Neural cell (in vitro differentiated cells): ENCODE measurements around the gene CENPV. TPM values are rescaled to one million over a fixed set of nuclear protein-coding genes. Genes with fewer than 3 reads are reported as not detected.

Experiments used
- H2AFZ ChIP-seq: fragments of 200-600, 300-800 bp; sonication (generic), shearing (Covaris generic); 2 replicates; pipeline ENCODE4 v1.6.0; 2014; ENCODE audit warnings: low read depth, mild to moderate bottlenecking, antibody characterized with exemption, low read length, moderate library complexity
- H3F3A ChIP-seq: fragments of 200-600 bp; shearing (Covaris generic); 2 replicates; pipeline ENCODE4 v1.6.1; 2016; ENCODE audit warnings: mild to moderate bottlenecking, moderate library complexity, mixed read lengths, antibody characterized with exemption, low read length; ENCODE audit not compliant: insufficient read depth, poor library complexity, severe bottlenecking
- H3K27ac ChIP-seq: fragments of 200-600, 300-800 bp; sonication (generic), shearing (Covaris generic); 2 replicates; pipeline ENCODE4 v1.5.1; 2014; ENCODE audit warnings: mild to moderate bottlenecking, low read length, moderate library complexity
- H3K27me3 ChIP-seq: fragments of 300-800, 200-600 bp; sonication (generic), shearing (Covaris generic); 2 replicates; pipeline ENCODE4 v1.6.0; 2014; ENCODE audit warnings: mild to moderate bottlenecking, low read depth, low read length, moderate library complexity; ENCODE audit not compliant: insufficient read depth
- H3K36me3 ChIP-seq: fragments of 300-800, 200-600 bp; sonication (generic), shearing (Covaris generic); 2 replicates; pipeline ENCODE4 v1.5.1; 2014; ENCODE audit warnings: mild to moderate bottlenecking, antibody characterized with exemption, low read length, moderate library complexity; ENCODE audit not compliant: insufficient read depth
- H3K4me2 ChIP-seq: fragments of 300-800, 200-600 bp; sonication (generic), shearing (Covaris generic); 2 replicates; pipeline ENCODE4 v1.6.0; 2014; ENCODE audit warnings: mild to moderate bottlenecking, low read length
- H3K4me3 ChIP-seq: fragments of 300-800, 200-600 bp; sonication (generic), shearing (Covaris generic); 2 replicates; pipeline ENCODE4 v1.5.1; 2014; ENCODE audit warnings: mild to moderate bottlenecking, low read length, moderate library complexity
- H3K79me2 ChIP-seq: fragments of 200-600 bp; shearing (Covaris generic); replicated peaks from 2 replicates; pipeline ENCODE4 v1.6.0; 2014; ENCODE audit warnings: mild to moderate bottlenecking, low read length, moderate library complexity; ENCODE audit not compliant: insufficient read depth
- H3K9ac ChIP-seq: fragments of 300-800, 200-600 bp; sonication (generic), shearing (Covaris generic); 2 replicates; pipeline ENCODE4 v1.6.1; 2016; ENCODE audit warnings: mild to moderate bottlenecking, low read length, mixed read lengths
- H3K9me2 ChIP-seq: fragments of 200-600 bp; shearing (Covaris generic); 2 replicates; pipeline ENCODE4 v1.6.1; 2016; ENCODE audit warnings: mild to moderate bottlenecking, low read length, mixed read lengths; ENCODE audit not compliant: insufficient read depth
- H3K9me3 ChIP-seq: fragments of 200-600, 300-800 bp; sonication (generic), shearing (Covaris generic); 2 replicates; pipeline ENCODE4 v1.6.1; 2016; ENCODE audit warnings: mild to moderate bottlenecking, mixed run types, low read length, moderate library complexity, mixed read lengths
- H4K20me1 ChIP-seq: fragments of 200-600 bp; shearing (Covaris generic); 2 replicates; pipeline ENCODE4 v1.6.1; 2016; ENCODE audit warnings: mild to moderate bottlenecking, mixed run types; ENCODE audit not compliant: insufficient read depth
- EP300 ChIP-seq: fragments of 450-650 bp; conservative IDR thresholded peaks from 2 replicates; pipeline ENCODE4 v1.6.1; 2014; ENCODE audit warnings: antibody characterized with exemption, mild to moderate bottlenecking, moderate library complexity; ENCODE audit not compliant: poor library complexity, severe bottlenecking
- EZH2 ChIP-seq: fragments of 200-600, 300-800 bp; shearing (Covaris generic), sonication (generic); IDR thresholded peaks from 2 replicates; pipeline ENCODE4 v1.6.1; 2014; ENCODE audit warnings: antibody characterized with exemption, low read length, borderline replicate concordance, mild to moderate bottlenecking; ENCODE audit not compliant: insufficient read depth, poor library complexity, severe bottlenecking
- MXI1 ChIP-seq: fragments of 450-650 bp; conservative IDR thresholded peaks from 2 replicates; pipeline ENCODE4 v1.6.1; 2014; ENCODE audit warnings: antibody characterized with exemption, mild to moderate bottlenecking; ENCODE audit not compliant: poor library complexity, severe bottlenecking
- POLR2AphosphoS5 ChIP-seq: IDR thresholded peaks from 2 replicates; pipeline ENCODE4 v1.6.1; 2012
- RAD21 ChIP-seq: fragments of 450-650 bp; conservative IDR thresholded peaks from 2 replicates; pipeline ENCODE4 v1.6.1; 2014; ENCODE audit warnings: antibody characterized with exemption, mild to moderate bottlenecking, moderate library complexity
- SMC3 ChIP-seq: fragments of 450-650 bp; conservative IDR thresholded peaks from 2 replicates; pipeline ENCODE4 v1.6.1; 2014; ENCODE audit warnings: antibody characterized with exemption, mild to moderate bottlenecking, moderate library complexity; ENCODE audit not compliant: poor library complexity
- TAF1 ChIP-seq: IDR thresholded peaks from 2 replicates; pipeline ENCODE4 v1.6.1; 2012; ENCODE audit warnings: low read depth
- polyA plus RNA-seq: library from polyadenylated mRNA; depleted of rRNA; stranded (reverse); fragments of >200 nt; gene quantifications from 2 replicates; pipeline ENCODE4 v1.2.3, GENCODE V29; 2014
- TF ChIP-seq, protein P1 (sequence below): IDR thresholded peaks from 2 replicates; pipeline ENCODE4 v1.6.1; 2012; ENCODE audit warnings: borderline replicate concordance
- TF ChIP-seq, protein P2 (sequence below): fragments of 450-650 bp; IDR thresholded peaks from 2 replicates; pipeline ENCODE4 v1.5.1; 2014; ENCODE audit warnings: antibody characterized with exemption, mild to moderate bottlenecking, moderate library complexity; ENCODE audit not compliant: poor library complexity, severe bottlenecking

Gene CENPV
- polyA plus RNA-seq, 1 donor from 2014 or later: 291 TPM

DNA sequence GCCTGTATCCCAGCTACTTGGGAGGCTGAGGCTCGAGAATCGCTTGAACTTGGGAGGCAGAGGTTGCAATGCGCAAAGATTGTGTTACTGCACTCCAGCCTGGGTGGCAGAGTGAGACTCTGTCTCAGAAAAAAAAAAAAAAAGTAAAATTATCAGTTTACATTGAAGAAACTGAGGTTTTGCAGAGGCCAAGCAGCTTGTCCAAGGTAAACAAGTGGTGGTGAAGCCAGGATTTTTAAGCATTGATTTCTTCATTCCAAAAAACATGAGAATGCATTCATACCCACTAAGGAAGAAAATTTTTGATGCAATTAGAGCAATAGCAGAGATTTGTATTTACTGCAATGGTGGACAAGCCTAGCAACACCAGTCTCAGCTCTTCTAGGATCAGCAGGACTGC lies 52.7 kb downstream of the CENPV start:
- Histone ChIP-seq H3F3A (no peaks in the 10 kb centered on the region), H2AFZ (no peak overlapping the region), H3K79me2 (no peaks in the 10 kb centered on the region), H4K20me1 (no peaks in the 10 kb centered on the region), H3K36me3 (no peaks in the 10 kb centered on the region), H3K9me2 (no peaks in the 10 kb centered on the region), H3K27ac (no peak overlapping the region), H3K9me3 (no peaks in the 10 kb centered on the region), H3K4me3 (no peak overlapping the region), H3K9ac (no peak overlapping the region), H3K27me3 (no peaks in the 10 kb centered on the region), H3K4me2 (no peak overlapping the region)
- TF ChIP-seq, protein P1, sequence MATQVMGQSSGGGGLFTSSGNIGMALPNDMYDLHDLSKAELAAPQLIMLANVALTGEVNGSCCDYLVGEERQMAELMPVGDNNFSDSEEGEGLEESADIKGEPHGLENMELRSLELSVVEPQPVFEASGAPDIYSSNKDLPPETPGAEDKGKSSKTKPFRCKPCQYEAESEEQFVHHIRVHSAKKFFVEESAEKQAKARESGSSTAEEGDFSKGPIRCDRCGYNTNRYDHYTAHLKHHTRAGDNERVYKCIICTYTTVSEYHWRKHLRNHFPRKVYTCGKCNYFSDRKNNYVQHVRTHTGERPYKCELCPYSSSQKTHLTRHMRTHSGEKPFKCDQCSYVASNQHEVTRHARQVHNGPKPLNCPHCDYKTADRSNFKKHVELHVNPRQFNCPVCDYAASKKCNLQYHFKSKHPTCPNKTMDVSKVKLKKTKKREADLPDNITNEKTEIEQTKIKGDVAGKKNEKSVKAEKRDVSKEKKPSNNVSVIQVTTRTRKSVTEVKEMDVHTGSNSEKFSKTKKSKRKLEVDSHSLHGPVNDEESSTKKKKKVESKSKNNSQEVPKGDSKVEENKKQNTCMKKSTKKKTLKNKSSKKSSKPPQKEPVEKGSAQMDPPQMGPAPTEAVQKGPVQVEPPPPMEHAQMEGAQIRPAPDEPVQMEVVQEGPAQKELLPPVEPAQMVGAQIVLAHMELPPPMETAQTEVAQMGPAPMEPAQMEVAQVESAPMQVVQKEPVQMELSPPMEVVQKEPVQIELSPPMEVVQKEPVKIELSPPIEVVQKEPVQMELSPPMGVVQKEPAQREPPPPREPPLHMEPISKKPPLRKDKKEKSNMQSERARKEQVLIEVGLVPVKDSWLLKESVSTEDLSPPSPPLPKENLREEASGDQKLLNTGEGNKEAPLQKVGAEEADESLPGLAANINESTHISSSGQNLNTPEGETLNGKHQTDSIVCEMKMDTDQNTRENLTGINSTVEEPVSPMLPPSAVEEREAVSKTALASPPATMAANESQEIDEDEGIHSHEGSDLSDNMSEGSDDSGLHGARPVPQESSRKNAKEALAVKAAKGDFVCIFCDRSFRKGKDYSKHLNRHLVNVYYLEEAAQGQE: no peak
- no peak for TF ChIP-seq RAD21
- no peak for TF ChIP-seq MXI1
- no peak for TF ChIP-seq EZH2
- no peak for TF ChIP-seq SMC3
- TF ChIP-seq EP300: no peak
- no peak for TF ChIP-seq POLR2AphosphoS5
- no peak for TF ChIP-seq TAF1
- TF ChIP-seq, protein P2, sequence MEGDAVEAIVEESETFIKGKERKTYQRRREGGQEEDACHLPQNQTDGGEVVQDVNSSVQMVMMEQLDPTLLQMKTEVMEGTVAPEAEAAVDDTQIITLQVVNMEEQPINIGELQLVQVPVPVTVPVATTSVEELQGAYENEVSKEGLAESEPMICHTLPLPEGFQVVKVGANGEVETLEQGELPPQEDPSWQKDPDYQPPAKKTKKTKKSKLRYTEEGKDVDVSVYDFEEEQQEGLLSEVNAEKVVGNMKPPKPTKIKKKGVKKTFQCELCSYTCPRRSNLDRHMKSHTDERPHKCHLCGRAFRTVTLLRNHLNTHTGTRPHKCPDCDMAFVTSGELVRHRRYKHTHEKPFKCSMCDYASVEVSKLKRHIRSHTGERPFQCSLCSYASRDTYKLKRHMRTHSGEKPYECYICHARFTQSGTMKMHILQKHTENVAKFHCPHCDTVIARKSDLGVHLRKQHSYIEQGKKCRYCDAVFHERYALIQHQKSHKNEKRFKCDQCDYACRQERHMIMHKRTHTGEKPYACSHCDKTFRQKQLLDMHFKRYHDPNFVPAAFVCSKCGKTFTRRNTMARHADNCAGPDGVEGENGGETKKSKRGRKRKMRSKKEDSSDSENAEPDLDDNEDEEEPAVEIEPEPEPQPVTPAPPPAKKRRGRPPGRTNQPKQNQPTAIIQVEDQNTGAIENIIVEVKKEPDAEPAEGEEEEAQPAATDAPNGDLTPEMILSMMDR: no peak

DNA sequence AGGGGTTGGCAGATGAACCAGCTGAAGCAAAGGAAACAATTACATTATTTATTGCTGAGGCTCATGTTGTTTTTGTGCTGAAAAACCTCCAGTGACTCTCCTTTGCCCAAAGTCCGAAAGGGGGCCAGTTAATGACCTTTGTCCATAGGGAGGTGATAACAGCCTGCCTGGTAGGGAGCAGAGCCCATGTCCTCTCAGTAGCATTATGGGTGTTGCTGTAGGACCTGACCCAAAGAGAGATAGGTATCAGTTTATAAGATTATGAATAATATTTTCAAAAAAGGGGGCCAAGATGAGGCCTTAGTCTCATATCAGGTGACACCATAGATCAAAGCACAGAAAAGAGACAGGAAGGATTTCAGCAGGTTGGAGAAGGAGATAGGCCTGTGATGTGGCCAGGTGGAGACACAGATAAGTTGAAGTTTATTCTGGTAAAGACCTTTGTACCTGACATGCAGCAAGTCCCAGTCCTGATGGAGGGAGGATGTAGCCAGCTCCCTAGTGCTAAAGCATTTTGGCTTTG lies 55.1 kb downstream of the CENPV start:
- Histone ChIP-seq H3K79me2 (no peaks in the 10 kb centered on the region), H3K9ac (no peak overlapping the region), H4K20me1 (no peaks in the 10 kb centered on the region), H3K27ac (no peak overlapping the region), H3K9me2 (no peaks in the 10 kb centered on the region), H3K4me2 (no peak overlapping the region), H3K9me3 (no peaks in the 10 kb centered on the region), H3K27me3 (no peaks in the 10 kb centered on the region), H2AFZ (no peak overlapping the region), H3K4me3 (no peak overlapping the region), H3F3A (no peaks in the 10 kb centered on the region), H3K36me3 (no peaks in the 10 kb centered on the region)
- TF ChIP-seq POLR2AphosphoS5 (no peak), TAF1 (no peak), MXI1 (no peak), EZH2 (no peak), SMC3 (no peak), EP300 (no peak), RAD21 (no peak)
- TF ChIP-seq, protein P2: no peak
- TF ChIP-seq, protein P1: no peak
